ENCODE measurements around the gene ARMH3. TPM values are rescaled to one million over a fixed set of nuclear protein-coding genes. Genes with fewer than 3 reads are reported as not detected.

The ARMH3 gene
- total RNA-seq, 4 donors from 2014 or later = 12.9 to 19.3 (median 16.2) TPM

DNA sequence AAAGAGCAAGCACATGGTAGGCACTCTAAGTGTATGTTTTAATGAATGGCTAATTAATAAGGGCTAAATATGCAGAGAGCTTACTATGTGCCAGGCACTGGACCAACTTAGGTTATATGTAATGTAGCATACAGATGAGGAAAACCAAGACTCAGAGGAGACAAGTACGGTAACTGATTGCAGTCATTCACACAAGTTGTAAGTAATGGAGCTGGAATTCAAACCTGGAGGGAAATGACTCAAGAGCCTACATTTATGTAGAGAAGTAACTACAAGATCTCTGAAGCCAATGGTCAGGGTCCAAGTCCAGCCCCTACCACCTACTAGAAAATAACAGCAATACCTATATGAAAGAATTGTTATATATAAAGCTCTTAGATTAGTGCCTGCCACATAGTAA, 115.1 kb downstream of the ARMH3 start:
- TF ChIP-seq EP300 (IDR thresholded peaks at IDR 0.05) = no peak
- TF ChIP-seq POLR2A (IDR thresholded peaks at IDR 0.05; ENCODE audit: low read depth) = no peak
- TF ChIP-seq POLR2AphosphoS5 (IDR thresholded peaks at IDR 0.05) = no peak
- TF ChIP-seq, protein P1, sequence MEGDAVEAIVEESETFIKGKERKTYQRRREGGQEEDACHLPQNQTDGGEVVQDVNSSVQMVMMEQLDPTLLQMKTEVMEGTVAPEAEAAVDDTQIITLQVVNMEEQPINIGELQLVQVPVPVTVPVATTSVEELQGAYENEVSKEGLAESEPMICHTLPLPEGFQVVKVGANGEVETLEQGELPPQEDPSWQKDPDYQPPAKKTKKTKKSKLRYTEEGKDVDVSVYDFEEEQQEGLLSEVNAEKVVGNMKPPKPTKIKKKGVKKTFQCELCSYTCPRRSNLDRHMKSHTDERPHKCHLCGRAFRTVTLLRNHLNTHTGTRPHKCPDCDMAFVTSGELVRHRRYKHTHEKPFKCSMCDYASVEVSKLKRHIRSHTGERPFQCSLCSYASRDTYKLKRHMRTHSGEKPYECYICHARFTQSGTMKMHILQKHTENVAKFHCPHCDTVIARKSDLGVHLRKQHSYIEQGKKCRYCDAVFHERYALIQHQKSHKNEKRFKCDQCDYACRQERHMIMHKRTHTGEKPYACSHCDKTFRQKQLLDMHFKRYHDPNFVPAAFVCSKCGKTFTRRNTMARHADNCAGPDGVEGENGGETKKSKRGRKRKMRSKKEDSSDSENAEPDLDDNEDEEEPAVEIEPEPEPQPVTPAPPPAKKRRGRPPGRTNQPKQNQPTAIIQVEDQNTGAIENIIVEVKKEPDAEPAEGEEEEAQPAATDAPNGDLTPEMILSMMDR (IDR thresholded peaks at IDR 0.05) = no peak
- 90% methylated on average over 1 of the region's 1 CpG for WGBS
- Histone ChIP-seq H3K27ac (replicated peaks in 1 of 4) (no peak overlapping the region), H3K4me3 (no peak overlapping the region), H3K4me1 (peaks cover 33 to 64% (median 55%) of the 10 kb centered on the region in 4 donors), H3K9me3 (no peaks in the 10 kb centered on the region), H3K36me3 (no peaks in the 10 kb centered on the region), H3K27me3 (no peaks in the 10 kb centered on the region)
- intact Hi-C loops (cut with DNase I) = no loop called here
- no peak for DNase-seq (ENCODE audit: extremely low spot score)

DNA sequence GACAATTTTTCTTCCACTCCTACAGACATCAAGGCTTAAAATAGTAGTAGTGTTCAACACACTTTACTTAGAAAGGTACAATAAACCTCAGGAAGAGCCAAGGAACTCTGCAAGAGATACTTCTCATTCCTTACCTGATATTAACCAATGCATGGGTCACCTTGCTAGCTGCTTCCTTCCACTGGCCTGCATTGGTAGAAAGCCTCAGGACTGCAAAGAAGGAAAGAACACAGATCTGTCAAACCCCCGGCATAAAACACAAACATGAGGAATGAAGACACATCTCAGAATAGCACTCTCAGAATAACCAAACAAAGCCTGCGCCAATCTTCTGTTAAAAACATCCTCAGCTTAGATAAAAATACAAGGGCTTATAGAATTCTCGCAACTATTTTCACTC, 116.2 kb downstream of the ARMH3 start:
- H3K4me1 ChIP-seq = peaks cover 37 to 75% (median 66%) of the 10 kb centered on the region in 4 donors
- 29% methylated on average over 3 of the region's 3 CpGs for WGBS
- TF ChIP-seq POLR2A (IDR thresholded peaks at IDR 0.05; ENCODE audit: low read depth) (no peak), EP300 (IDR thresholded peaks at IDR 0.05) (no peak), POLR2AphosphoS5 (IDR thresholded peaks at IDR 0.05) (no peak)
- TF ChIP-seq, protein P1 (IDR thresholded peaks at IDR 0.05) = no peak
- H3K27ac ChIP-seq (replicated peaks in 1 of 4) = peak overlapping the region; percentile 36 to 67 (median 54)
- H3K4me3 ChIP-seq = no peak overlapping the region
- no peaks in the 10 kb centered on the region for H3K9me3 ChIP-seq
- H3K36me3 ChIP-seq = no peaks in the 10 kb centered on the region
- H3K27me3 ChIP-seq = no peaks in the 10 kb centered on the region
- intact Hi-C loops (cut with DNase I) = no loop called here
- DNase-seq (ENCODE audit: extremely low spot score) = no peak

DNA sequence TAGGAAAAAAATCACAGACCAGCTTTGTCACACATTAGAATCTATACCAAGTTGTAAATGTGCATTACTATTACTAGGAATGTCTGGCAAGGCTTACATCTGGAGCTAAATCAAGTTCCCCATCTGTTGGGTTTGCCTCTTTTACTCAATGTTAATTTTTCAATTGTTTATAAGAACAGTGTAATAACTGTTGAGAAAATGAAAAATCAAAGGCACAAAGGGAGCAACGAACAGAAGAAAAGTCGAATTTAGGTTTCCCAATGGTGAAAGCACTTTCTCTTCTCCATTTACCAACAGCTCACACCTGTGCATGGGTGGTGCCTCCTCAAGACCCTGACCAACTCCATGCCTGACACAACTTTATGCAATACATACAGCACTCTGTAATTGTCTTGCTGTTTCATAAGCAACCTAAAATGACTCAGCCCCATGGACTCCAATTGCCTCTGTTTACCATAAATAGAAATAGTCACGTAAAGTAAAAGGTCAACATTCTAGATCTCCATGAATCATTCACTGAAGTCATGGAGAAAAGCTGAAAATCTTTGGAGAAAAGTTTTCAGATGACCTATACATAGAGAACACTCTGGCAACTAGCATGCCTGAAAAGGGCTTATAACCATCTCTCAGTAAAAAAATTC, 116.8 kb downstream of the ARMH3 start:
- H3K27ac ChIP-seq (replicated peaks in 1 of 4) = peak overlapping the region; percentile 36 to 67 (median 54)
- intact Hi-C loops (cut with DNase I) = no loop called here
- no peak for DNase-seq (ENCODE audit: extremely low spot score)
- H3K4me1 ChIP-seq = peaks cover 37 to 81% (median 72%) of the 10 kb centered on the region in 4 donors
- WGBS = 22% methylated on average over 3 of the region's 3 CpGs
- H3K4me3 ChIP-seq = no peak overlapping the region
- H3K27me3 ChIP-seq = no peaks in the 10 kb centered on the region
- H3K9me3 ChIP-seq = no peaks in the 10 kb centered on the region
- TF ChIP-seq POLR2AphosphoS5 (IDR thresholded peaks at IDR 0.05) (peak in 1 of 2 donors; percentile 19), POLR2A (IDR thresholded peaks at IDR 0.05; ENCODE audit: low read depth) (no peak)
- H3K36me3 ChIP-seq = no peaks in the 10 kb centered on the region

DNA sequence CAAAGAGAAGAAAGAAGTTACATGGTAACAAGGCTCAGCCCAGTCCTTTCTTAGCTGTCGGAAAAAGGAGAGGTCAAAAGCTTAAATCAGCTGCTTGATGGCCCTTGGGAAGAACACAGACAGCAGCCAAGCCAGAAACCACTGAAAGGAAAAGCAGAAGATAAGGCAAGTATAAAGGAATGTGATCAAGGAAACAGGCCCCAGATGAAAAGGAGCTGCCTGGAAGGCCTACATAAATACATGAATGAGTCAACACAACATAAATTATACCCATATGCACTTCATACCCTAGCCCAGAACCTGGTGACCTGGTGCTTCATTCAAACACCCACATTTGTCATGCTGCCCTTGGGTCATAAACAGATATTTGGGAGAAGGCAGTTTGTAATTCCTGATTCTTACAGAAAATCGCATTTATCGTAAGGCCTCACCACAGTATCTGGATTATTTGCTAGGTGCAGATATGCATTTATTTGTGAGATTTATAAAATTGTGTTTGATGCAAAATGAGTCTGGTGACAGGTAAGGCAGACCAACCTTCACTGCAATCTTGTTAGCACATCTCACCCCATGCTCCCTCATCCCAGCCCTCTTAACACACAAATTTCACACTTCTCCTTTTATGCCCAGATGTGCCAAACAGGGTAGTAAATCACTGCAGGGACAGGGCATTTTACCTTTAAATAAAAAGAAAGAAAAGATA, 117.5 kb downstream of the ARMH3 start:
- H3K4me1 ChIP-seq = peaks cover 37 to 87% (median 79%) of the 10 kb centered on the region in 4 donors
- DNase-seq (ENCODE audit: extremely low spot score) = no peak
- no peaks in the 10 kb centered on the region for H3K9me3 ChIP-seq
- intact Hi-C loops (cut with DNase I) = no loop called here
- peak overlapping the region; percentile 36 to 67 (median 54) for H3K27ac ChIP-seq (replicated peaks in 1 of 4)
- no peaks in the 10 kb centered on the region for H3K36me3 ChIP-seq
- H3K27me3 ChIP-seq = no peaks in the 10 kb centered on the region
- 75% methylated on average over 3 of the region's 3 CpGs for WGBS
- TF ChIP-seq POLR2AphosphoS5 (IDR thresholded peaks at IDR 0.05) (no peak), POLR2A (IDR thresholded peaks at IDR 0.05; ENCODE audit: low read depth) (no peak), EP300 (IDR thresholded peaks at IDR 0.05) (no peak)
- TF ChIP-seq, protein P1 (IDR thresholded peaks at IDR 0.05) = no peak
- H3K4me3 ChIP-seq = no peak overlapping the region

DNA sequence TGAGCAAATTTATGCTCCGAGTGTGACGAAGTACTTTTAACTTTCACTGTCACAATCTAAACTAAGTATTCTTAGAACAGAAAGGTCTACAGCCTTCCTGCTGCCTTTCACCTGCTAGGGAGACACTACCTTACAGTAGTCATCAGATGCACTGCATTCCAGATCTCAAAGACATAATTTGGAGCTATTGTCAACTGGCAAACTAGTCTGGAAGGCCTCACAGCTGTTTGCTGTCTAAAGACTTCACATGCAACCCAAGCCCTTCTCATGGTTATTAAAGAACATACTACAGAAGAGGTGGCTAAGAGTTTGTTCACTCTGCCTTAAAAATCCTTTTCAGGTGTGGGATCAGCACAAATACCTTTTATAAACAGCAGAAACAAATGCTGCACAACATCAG, 120.5 kb downstream of the ARMH3 start:
- H3K27ac ChIP-seq (replicated peaks in 1 of 4) = no peak overlapping the region
- no peaks in the 10 kb centered on the region for H3K27me3 ChIP-seq
- TF ChIP-seq, protein P1 (IDR thresholded peaks at IDR 0.05) = no peak
- TF ChIP-seq POLR2A (IDR thresholded peaks at IDR 0.05; ENCODE audit: low read depth) (no peak), EP300 (IDR thresholded peaks at IDR 0.05) (no peak), POLR2AphosphoS5 (IDR thresholded peaks at IDR 0.05) (no peak)
- intact Hi-C loops (cut with DNase I) = no loop called here
- H3K4me1 ChIP-seq = peaks cover 29 to 61% (median 58%) of the 10 kb centered on the region in 4 donors
- DNase-seq (ENCODE audit: extremely low spot score) = no peak
- no peaks in the 10 kb centered on the region for H3K9me3 ChIP-seq
- no peak overlapping the region for H3K4me3 ChIP-seq
- no peaks in the 10 kb centered on the region for H3K36me3 ChIP-seq
- WGBS = 53% methylated on average over 2 of the region's 2 CpGs

Data from esophagus muscularis mucosa (tissue), 4 donors.